GM12878 (cell line): ENCODE measurements around the gene GDAP2. TPM values are rescaled to one million over a fixed set of nuclear protein-coding genes. Genes with fewer than 3 reads are reported as not detected.

Source experiments
- ATAC-seq: fragments of 200-7000 bp; cut with Tn5 transposase; 3 replicates; pipeline ENCODE4 v1.9.1; 2020; ENCODE audit warnings: mild to moderate bottlenecking, moderate library complexity
- BruUV-seq: library from RNA; stranded (reverse); fragments of 400-500 nt; replicated peaks from 2 replicates; lab custom pipeline; 2021; lab: Mats Ljungman, UMichigan
- CTCF ChIA-PET: fragments of 300-600 bp; sonication (Branson Sonifier 250); formaldehyde crosslinking; extraction: SDS; loops from one replicate; lab custom pipeline; 2021; ENCODE audit warnings: inconsistent platforms; lab: Yijun Ruan, JAX
- POLR2A ChIA-PET: fragments of 350-600 bp; formaldehyde crosslinking; extraction: SDS; loops from one replicate; lab custom pipeline; 2021; ENCODE audit warnings: inconsistent platforms; lab: Charles Lee
- RAD21 ChIA-PET: fragments of 300-600 bp; sonication (Branson Sonifier 250); formaldehyde crosslinking; loops from one replicate; lab custom pipeline; 2023; ENCODE audit warnings: antibody characterized with exemption; ENCODE audit not compliant: unreplicated experiment; lab: Charles Lee
- SMC1A ChIA-PET: fragments of 300-600 bp; sonication (Branson Sonifier 250); formaldehyde crosslinking; loops from one replicate; lab custom pipeline; 2023; ENCODE audit not compliant: unreplicated experiment, uncharacterized antibody; lab: Charles Lee
- DNase-seq: peaks from one replicate; pipeline ENCODE4 v3.0.0-alpha.2; 2011; ENCODE audit warnings: low read depth, low spot score
- FAIRE-seq: peaks from 3 replicates; lab custom pipeline; 2011; peaks lifted over from hg19 to GRCh38; lab: Jason Lieb, UNC
- H2AFZ ChIP-seq: 2 replicates; pipeline ENCODE4 v1.6.0; 2011; ENCODE audit warnings: low read depth, low read length, control low read depth; ENCODE audit not compliant: control insufficient read depth
- H3K27ac ChIP-seq: 2 replicates; pipeline ENCODE4 v1.5.1; 2011; ENCODE audit warnings: control low read depth; ENCODE audit not compliant: control insufficient read depth, insufficient read depth
- H3K27me3 ChIP-seq, 2 experiments: replicated peaks in 1 of 2; 2 replicates each; pipeline versions ENCODE4 v1.6.0 to v1.6.1; 2011; ENCODE audit warnings: low read length in 1 of 2; ENCODE audit not compliant: control insufficient read depth in 2 of 2, insufficient read depth in 2 of 2
- H3K36me3 ChIP-seq, 2 experiments: 2 replicates each; pipeline ENCODE4 v1.5.1; 2011; ENCODE audit warnings: low read length in 1 of 2; ENCODE audit not compliant: control insufficient read depth in 2 of 2, insufficient read depth in 2 of 2
- H3K4me1 ChIP-seq: 2 replicates; pipeline ENCODE4 v1.6.1; 2011; ENCODE audit warnings: mild to moderate bottlenecking, low read length, moderate library complexity, mixed read lengths; ENCODE audit not compliant: control insufficient read depth, insufficient read depth
- H3K4me2 ChIP-seq: 2 replicates; pipeline ENCODE4 v1.6.0; 2011; ENCODE audit warnings: control low read depth; ENCODE audit not compliant: control insufficient read depth, insufficient read depth
- H3K4me3 ChIP-seq: fragments of 200-600 bp; sonication (generic); 2 replicates; pipeline ENCODE4 v1.5.1; 2016
- H3K79me2 ChIP-seq: 2 replicates; pipeline ENCODE4 v1.6.0; 2011; ENCODE audit warnings: low read length; ENCODE audit not compliant: control insufficient read depth, insufficient read depth
- H3K9ac ChIP-seq: 2 replicates; pipeline ENCODE4 v1.8.0; 2011; ENCODE audit warnings: low read length, control low read depth, mixed read lengths; ENCODE audit not compliant: control insufficient read depth, insufficient read depth
- H3K9me3 ChIP-seq: replicated peaks from 3 replicates; pipeline ENCODE4 v1.5.1; 2011; ENCODE audit warnings: mild to moderate bottlenecking, low read length; ENCODE audit not compliant: control insufficient read depth, insufficient read depth
- H4K20me1 ChIP-seq: 2 replicates; pipeline ENCODE4 v1.6.0; 2011; ENCODE audit not compliant: control insufficient read depth, insufficient read depth
- BMI1 ChIP-seq: fragments of 450-650 bp; IDR thresholded peaks from 2 replicates; pipeline ENCODE4 v1.6.1; 2016; ENCODE audit warnings: mild to moderate bottlenecking, moderate library complexity, borderline replicate concordance
- CEBPB ChIP-seq, 2 experiments: fragments of 150-350 bp in 1 of 2; IDR thresholded peaks; 2 replicates each; pipeline ENCODE4 v1.6.1; 2012 to 2014; ENCODE audit warnings: low read depth in 2 of 2, low read length in 2 of 2, borderline replicate concordance in 1 of 2, inconsistent platforms in 1 of 2
- FOXM1 ChIP-seq: IDR thresholded peaks from 2 replicates; pipeline ENCODE4 v1.6.1; 2012; ENCODE audit warnings: low read depth, mild to moderate bottlenecking, inconsistent platforms, low read length, moderate library complexity
- JUNB ChIP-seq: IDR thresholded peaks from 2 replicates; pipeline ENCODE4 v1.6.1; 2016; ENCODE audit warnings: antibody characterized with exemption, mild to moderate bottlenecking
- JUND ChIP-seq: IDR thresholded peaks from 2 replicates; pipeline ENCODE4 v1.6.1; 2012; ENCODE audit warnings: low read depth, mild to moderate bottlenecking, low read length, improper control_type of control experiment, moderate library complexity
- KLF5 ChIP-seq: fragments of 450-650 bp; IDR thresholded peaks from 2 replicates; pipeline ENCODE4 v1.6.1; 2014; ENCODE audit warnings: mild to moderate bottlenecking; ENCODE audit not compliant: partially characterized antibody
- LARP7 ChIP-seq: fragments of 450-650 bp; IDR thresholded peaks from 2 replicates; pipeline ENCODE4 v1.6.1; 2017; ENCODE audit warnings: mild to moderate bottlenecking
- MEF2B ChIP-seq: fragments of 450-650 bp; IDR thresholded peaks from 2 replicates; pipeline ENCODE4 v1.6.1; 2018; ENCODE audit warnings: mild to moderate bottlenecking, moderate library complexity; ENCODE audit not compliant: partially characterized antibody, poor library complexity, severe bottlenecking
- MYB ChIP-seq: fragments of 150-350 bp; IDR thresholded peaks from 2 replicates; pipeline ENCODE4 v1.6.1; 2014; ENCODE audit warnings: mild to moderate bottlenecking, low read depth, low read length, borderline replicate concordance
- RELA ChIP-seq: fragments of 450-650 bp; IDR thresholded peaks from 2 replicates; pipeline ENCODE4 v1.8.0; 2014; ENCODE audit warnings: borderline replicate concordance; ENCODE audit not compliant: partially characterized antibody
- TBL1XR1 ChIP-seq: IDR thresholded peaks from 2 replicates; pipeline ENCODE4 v1.6.1; 2012; ENCODE audit warnings: low read depth, low read length, improper control_type of control experiment
- WRNIP1 ChIP-seq: IDR thresholded peaks from 2 replicates; pipeline ENCODE4 v1.6.1; 2011; ENCODE audit warnings: low read depth, low read length, improper control_type of control experiment, borderline replicate concordance
- YY1 ChIP-seq: IDR thresholded peaks from 2 replicates; pipeline ENCODE4 v1.6.1; 2011; ENCODE audit warnings: low read depth, mild to moderate bottlenecking, low read length
- ZNF217 ChIP-seq: fragments of 450-650 bp; IDR thresholded peaks from 2 replicates; pipeline ENCODE4 v1.6.1; 2017; ENCODE audit warnings: antibody characterized with exemption, mild to moderate bottlenecking
- ZNF384 ChIP-seq: IDR thresholded peaks from 2 replicates; pipeline ENCODE4 v1.6.1; 2012; ENCODE audit warnings: low read depth, mild to moderate bottlenecking, low read length, improper control_type of control experiment, borderline replicate concordance
- ZZZ3 ChIP-seq: IDR thresholded peaks from 2 replicates; pipeline ENCODE4 v1.6.1; 2011; ENCODE audit warnings: low read depth; ENCODE audit not compliant: control insufficient read depth, insufficient read length
- WGBS: methylation state at CpG from one replicate; pipeline ENCODE4 v1.1.6; 2016; ENCODE audit warnings: low lambda C conversion rate; ENCODE audit not compliant: insufficient replicate concordance, insufficient coverage; ENCODE audit errors: missing lambda C conversion rate; 5-methylcytosine and 5-hydroxymethylcytosine counted together
- in situ Hi-C: fragments of 300-500 bp; cut with MboI; formaldehyde crosslinking; loops from 9 replicates; pipeline ENCODE4 v1.14.3; 2018; ENCODE audit warnings: mixed read lengths
- intact Hi-C: fragments of 100-400 bp; cut with micrococcal nuclease; formaldehyde crosslinking; loops from one replicate; pipeline ENCODE4 v1.14.2; 2022; ENCODE audit not compliant: unreplicated experiment
- polyA plus RNA-seq, 11 experiments: library from polyadenylated mRNA; depleted of rRNA in 4 of 11; unstranded in 6 of 11; stranded (reverse) in 5 of 11; fragments of >200 nt; fragmentation: Nextera tagmentation in 4 of 11; fragmentation: Illumina TruSeq in 1 of 11; extraction: Ambion mirVana in 4 of 11; extraction: Trizol in 1 of 11; gene quantifications; 1 replicate in 1 of 11; 2 replicates in 10 of 11; pipeline versions ENCODE4 v1.2.1 to v1.2.3, GENCODE V29; 2011 to 2016; ENCODE audit warnings: inconsistent platforms in 2 of 11, missing spikeins in 2 of 11, low read depth in 1 of 11
- total RNA-seq, 4 experiments: library from RNA; depleted of rRNA in 3 of 4; stranded (reverse); fragments of >200 nt in 3 of 4; fragmentation: Illumina TruSeq in 1 of 4; extraction: Trizol in 1 of 4; gene quantifications; 2 replicates each; pipeline versions ENCODE4 v1.2.1 to v1.2.3, GENCODE V29; 2013 to 2021
- TF ChIP-seq, protein P1 (sequence below): IDR thresholded peaks from 2 replicates; pipeline ENCODE4 v1.6.1; 2012; ENCODE audit warnings: low read depth, low read length, improper control_type of control experiment
- TF ChIP-seq, protein P2 (sequence below): fragments of 450-650 bp; IDR thresholded peaks from 2 replicates; pipeline ENCODE4 v1.6.1; 2014; ENCODE audit warnings: mild to moderate bottlenecking

GDAP2 gene
- total and polyA plus RNA-seq, 10 of the 15 experiments (the other 5 are each of a cell fraction or from before 2014, with no cell fraction given) = 2.6 to 19.2 (median 11.4) TPM

DNA sequence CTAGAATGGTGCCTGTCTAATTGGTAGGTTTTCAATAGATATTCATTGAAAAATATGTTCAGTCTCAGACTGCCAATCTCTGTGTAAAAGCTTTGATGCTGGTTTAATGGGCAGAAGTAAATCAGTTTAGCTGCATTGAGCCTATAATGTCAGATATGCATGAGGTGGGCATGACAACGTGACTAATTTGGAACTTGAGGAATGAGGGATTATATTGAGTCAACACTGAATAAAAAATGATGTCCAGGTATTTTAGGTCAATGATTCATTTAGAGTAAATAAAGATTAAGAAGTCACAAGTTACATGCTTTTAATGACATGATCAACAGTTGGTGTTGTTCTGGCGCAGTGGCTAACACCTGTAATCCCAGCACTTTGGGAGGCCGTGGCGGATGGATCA is 3.2 kb upstream of the GDAP2 start:
- TF ChIP-seq RELA (no peak), ZNF384 (no peak), JUND (no peak), MEF2B (no peak), LARP7 (no peak), WRNIP1 (no peak), BMI1 (no peak), FOXM1 (no peak), CEBPB (IDR thresholded peaks at IDR 0.05; ENCODE audit: borderline replicate concordance in 1 of 2, low read depth in 2 of 2, low read length in 2 of 2) (no peak), YY1 (no peak), ZZZ3 (no peak), JUNB (no peak), MYB (no peak), ZNF217 (no peak), TBL1XR1 (no peak), KLF5 (no peak)
- TF ChIP-seq, protein P1, sequence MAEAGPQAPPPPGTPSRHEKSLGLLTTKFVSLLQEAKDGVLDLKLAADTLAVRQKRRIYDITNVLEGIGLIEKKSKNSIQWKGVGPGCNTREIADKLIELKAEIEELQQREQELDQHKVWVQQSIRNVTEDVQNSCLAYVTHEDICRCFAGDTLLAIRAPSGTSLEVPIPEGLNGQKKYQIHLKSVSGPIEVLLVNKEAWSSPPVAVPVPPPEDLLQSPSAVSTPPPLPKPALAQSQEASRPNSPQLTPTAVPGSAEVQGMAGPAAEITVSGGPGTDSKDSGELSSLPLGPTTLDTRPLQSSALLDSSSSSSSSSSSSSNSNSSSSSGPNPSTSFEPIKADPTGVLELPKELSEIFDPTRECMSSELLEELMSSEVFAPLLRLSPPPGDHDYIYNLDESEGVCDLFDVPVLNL = no peak
- TF ChIP-seq, protein P2, sequence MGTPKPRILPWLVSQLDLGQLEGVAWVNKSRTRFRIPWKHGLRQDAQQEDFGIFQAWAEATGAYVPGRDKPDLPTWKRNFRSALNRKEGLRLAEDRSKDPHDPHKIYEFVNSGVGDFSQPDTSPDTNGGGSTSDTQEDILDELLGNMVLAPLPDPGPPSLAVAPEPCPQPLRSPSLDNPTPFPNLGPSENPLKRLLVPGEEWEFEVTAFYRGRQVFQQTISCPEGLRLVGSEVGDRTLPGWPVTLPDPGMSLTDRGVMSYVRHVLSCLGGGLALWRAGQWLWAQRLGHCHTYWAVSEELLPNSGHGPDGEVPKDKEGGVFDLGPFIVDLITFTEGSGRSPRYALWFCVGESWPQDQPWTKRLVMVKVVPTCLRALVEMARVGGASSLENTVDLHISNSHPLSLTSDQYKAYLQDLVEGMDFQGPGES = no peak
- H3K27ac ChIP-seq = no peak overlapping the region
- 0 out of 2 replicates have a peak overlapping the region, but pooled peaks have one; percentile 84 for H3K4me3 ChIP-seq
- no peaks in the 10 kb centered on the region for H3K9me3 ChIP-seq
- H4K20me1 ChIP-seq = no peaks in the 10 kb centered on the region; the same call in 1 of the 2 replicates
- intact Hi-C loops (no loop called here), in situ Hi-C loops (no loop called here)
- H3K36me3 ChIP-seq = peaks cover 0 to 5% of the 10 kb centered on the region in 2 experiments; a peak in 1 of 4 replicates
- RAD21 ChIA-PET = no interaction called here
- no peaks in the 10 kb centered on the region for H3K27me3 ChIP-seq
- peaks cover 52% of the 10 kb centered on the region for H3K79me2 ChIP-seq
- 0 out of 2 replicates have a peak, but pooled peaks cover 2% of the 10 kb centered on the region for H3K4me1 ChIP-seq
- WGBS = 96% methylated on average over 4 of the region's 4 CpGs
- H2AFZ ChIP-seq = no peak overlapping the region
- BruUV-seq = no TSS peak
- H3K9ac ChIP-seq = no peak overlapping the region
- SMC1A ChIA-PET = no interaction called here
- POLR2A ChIA-PET = interaction anchor here (0.7 kb wide), 1 partner anchor 50 kb away, joined by 4 read pairs; no protein-coding TSS in a partner anchor
- peak overlapping the region; percentile 73 for H3K4me2 ChIP-seq
- FAIRE-seq (no peak), ATAC-seq (no peak), DNase-seq (no peak)
- CTCF ChIA-PET = interaction anchor here (1.4 kb wide), 1 partner anchor 10 kb away, joined by 4 read pairs; no protein-coding TSS in a partner anchor
